ENCODE results near the gene APBB2. TPM values are rescaled to one million over a fixed set of nuclear protein-coding genes. Genes with fewer than 3 reads are reported as not detected.

The APBB2 gene
- total and polyA plus RNA-seq, 2 donors (not counting 1 experiment from before 2014, with no cell fraction given) = 4.4 to 15.8 TPM

DNA sequence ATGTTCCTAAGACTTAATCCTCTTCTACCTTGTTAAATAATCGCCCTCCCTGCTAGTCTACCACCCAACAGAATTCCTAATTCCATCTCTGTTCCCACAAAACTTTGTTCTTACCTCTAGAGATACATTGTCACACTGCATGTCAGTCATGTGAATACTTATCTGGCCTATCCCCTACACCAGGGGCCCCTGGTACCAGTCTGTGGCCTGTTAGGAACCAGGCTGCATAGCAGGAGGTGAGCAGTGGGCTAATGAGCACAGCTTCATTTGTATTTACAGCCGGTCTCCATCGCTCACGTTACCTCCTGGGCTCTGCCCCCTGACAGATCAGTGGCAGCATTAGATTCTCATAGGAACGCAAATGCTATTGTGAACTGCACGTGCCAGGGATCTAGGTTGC, 73.9 kb downstream of the APBB2 start:
- Mint-ChIP-seq H3K27me3 (peaks cover 3% of the 10 kb centered on the region), H3K9me3 (ENCODE audit: insufficient read depth) (no peaks in the 10 kb centered on the region), H3K27ac (no peak overlapping the region), H3K4me3 (no peak overlapping the region), H3K4me1 (no peaks in the 10 kb centered on the region)
- Histone ChIP-seq H3K27me3 (replicated peaks in 1 of 4; ENCODE audit: control extremely low read depth in 1 of 4, control insufficient read depth in 3 of 4, insufficient read depth in 4 of 4, low read length in 3 of 4) (no peaks in the 10 kb centered on the region), H3K4me3 (ENCODE audit: control extremely low read depth in 1 of 5, extremely low read depth in 1 of 5, insufficient read depth in 1 of 5, low read depth in 2 of 5, low read length in 4 of 5) (no peak overlapping the region), H2AFZ (ENCODE audit: insufficient read depth, low read depth, low read length, poor library complexity, severe bottlenecking) (no peak overlapping the region), H3K79me2 (ENCODE audit: control insufficient read depth, insufficient read depth, low read length) (no peaks in the 10 kb centered on the region), H3K27ac (ENCODE audit: low read length in 2 of 2) (no peak overlapping the region), H3K36me3 (replicated peaks in 1 of 2; ENCODE audit: control extremely low read depth in 1 of 2, control insufficient read depth in 1 of 2, extremely low read depth in 1 of 2, insufficient read depth in 2 of 2, low read length in 1 of 2) (no peaks in the 10 kb centered on the region), H3K4me1 (ENCODE audit: control insufficient read depth in 2 of 2, insufficient read depth in 2 of 2, low read length in 2 of 2) (no peaks in the 10 kb centered on the region), H3K9ac (ENCODE audit: low read length) (no peak overlapping the region), H3K4me2 (replicated peaks; ENCODE audit: low read depth, low read length, poor library complexity, severe bottlenecking) (no peak overlapping the region), H4K20me1 (ENCODE audit: control insufficient read depth, insufficient read depth, low read length, poor library complexity, severe bottlenecking) (no peaks in the 10 kb centered on the region), H3K9me3 (ENCODE audit: control extremely low read depth in 1 of 3, control insufficient read depth in 2 of 3, insufficient read depth in 1 of 3, low read length in 2 of 3) (no peaks in the 10 kb centered on the region)
- DNase-seq (no peak), ATAC-seq (ENCODE audit: low read depth) (no peak)
- intact Hi-C loops (cut with micrococcal nuclease) = no loop called here
- 93% methylated on average over 5 of the region's 6 CpGs for WGBS (ENCODE audit: insufficient coverage)
- TF ChIP-seq EZH2 (IDR thresholded peaks at IDR 0.05; ENCODE audit: borderline replicate concordance, insufficient read depth, low read depth, low read length, poor library complexity, severe bottlenecking) = no peak
- TF ChIP-seq, protein P1, sequence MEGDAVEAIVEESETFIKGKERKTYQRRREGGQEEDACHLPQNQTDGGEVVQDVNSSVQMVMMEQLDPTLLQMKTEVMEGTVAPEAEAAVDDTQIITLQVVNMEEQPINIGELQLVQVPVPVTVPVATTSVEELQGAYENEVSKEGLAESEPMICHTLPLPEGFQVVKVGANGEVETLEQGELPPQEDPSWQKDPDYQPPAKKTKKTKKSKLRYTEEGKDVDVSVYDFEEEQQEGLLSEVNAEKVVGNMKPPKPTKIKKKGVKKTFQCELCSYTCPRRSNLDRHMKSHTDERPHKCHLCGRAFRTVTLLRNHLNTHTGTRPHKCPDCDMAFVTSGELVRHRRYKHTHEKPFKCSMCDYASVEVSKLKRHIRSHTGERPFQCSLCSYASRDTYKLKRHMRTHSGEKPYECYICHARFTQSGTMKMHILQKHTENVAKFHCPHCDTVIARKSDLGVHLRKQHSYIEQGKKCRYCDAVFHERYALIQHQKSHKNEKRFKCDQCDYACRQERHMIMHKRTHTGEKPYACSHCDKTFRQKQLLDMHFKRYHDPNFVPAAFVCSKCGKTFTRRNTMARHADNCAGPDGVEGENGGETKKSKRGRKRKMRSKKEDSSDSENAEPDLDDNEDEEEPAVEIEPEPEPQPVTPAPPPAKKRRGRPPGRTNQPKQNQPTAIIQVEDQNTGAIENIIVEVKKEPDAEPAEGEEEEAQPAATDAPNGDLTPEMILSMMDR (IDR thresholded peaks at IDR 0.05) = no peak
- CTCF ChIA-PET = no interaction called here
- POLR2A ChIA-PET = no interaction called here

DNA sequence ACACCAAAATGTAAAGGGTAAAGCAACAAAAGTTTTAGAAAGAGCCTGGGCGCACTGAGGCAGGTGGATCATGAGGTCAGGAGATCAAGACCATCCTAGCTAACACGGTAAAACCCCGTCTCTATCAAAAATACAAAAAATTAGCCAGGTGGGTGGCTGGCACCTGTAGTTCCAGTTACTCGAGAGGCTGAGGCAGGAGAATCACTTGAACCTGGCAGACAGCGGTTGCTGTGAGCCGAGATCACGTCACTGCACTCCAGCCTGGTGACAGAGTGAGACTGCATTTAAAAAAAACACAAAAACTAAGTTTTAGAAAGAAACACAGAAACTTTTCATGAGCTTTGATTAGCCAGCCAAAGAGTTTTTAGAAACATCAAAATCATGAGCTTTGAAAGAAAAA, 76.5 kb downstream of the APBB2 start:
- no peak overlapping the region for H3K4me3 ChIP-seq (ENCODE audit: control extremely low read depth in 1 of 5, extremely low read depth in 1 of 5, insufficient read depth in 1 of 5, low read depth in 2 of 5, low read length in 4 of 5)
- WGBS (ENCODE audit: insufficient coverage) = 96% methylated on average over 6 of the region's 7 CpGs
- H3K4me2 ChIP-seq (replicated peaks; ENCODE audit: low read depth, low read length, poor library complexity, severe bottlenecking) = no peak overlapping the region
- H4K20me1 ChIP-seq (ENCODE audit: control insufficient read depth, insufficient read depth, low read length, poor library complexity, severe bottlenecking) = no peaks in the 10 kb centered on the region
- Mint-ChIP-seq H3K27me3 (peaks cover 3% of the 10 kb centered on the region), H3K4me3 (no peak overlapping the region), H3K27ac (no peak overlapping the region), H3K9me3 (ENCODE audit: insufficient read depth) (no peaks in the 10 kb centered on the region), H3K4me1 (no peaks in the 10 kb centered on the region)
- no peak for TF ChIP-seq EZH2 (IDR thresholded peaks at IDR 0.05; ENCODE audit: borderline replicate concordance, insufficient read depth, low read depth, low read length, poor library complexity, severe bottlenecking)
- TF ChIP-seq, protein P1 (IDR thresholded peaks at IDR 0.05) = no peak
- H2AFZ ChIP-seq (ENCODE audit: insufficient read depth, low read depth, low read length, poor library complexity, severe bottlenecking) = no peak overlapping the region
- no peaks in the 10 kb centered on the region for H3K36me3 ChIP-seq (replicated peaks in 1 of 2; ENCODE audit: control extremely low read depth in 1 of 2, control insufficient read depth in 1 of 2, extremely low read depth in 1 of 2, insufficient read depth in 2 of 2, low read length in 1 of 2)
- DNase-seq (no peak), ATAC-seq (ENCODE audit: low read depth) (no peak)
- intact Hi-C loops (cut with micrococcal nuclease) = no loop called here
- no peaks in the 10 kb centered on the region for H3K27me3 ChIP-seq (replicated peaks in 1 of 4; ENCODE audit: control extremely low read depth in 1 of 4, control insufficient read depth in 3 of 4, insufficient read depth in 4 of 4, low read length in 3 of 4)
- no peaks in the 10 kb centered on the region for H3K4me1 ChIP-seq (ENCODE audit: control insufficient read depth in 2 of 2, insufficient read depth in 2 of 2, low read length in 2 of 2)
- no peak overlapping the region for H3K9ac ChIP-seq (ENCODE audit: low read length)
- H3K79me2 ChIP-seq (ENCODE audit: control insufficient read depth, insufficient read depth, low read length) = no peaks in the 10 kb centered on the region
- ChIA-PET POLR2A (no interaction called here), CTCF (no interaction called here)
- H3K27ac ChIP-seq (ENCODE audit: low read length in 2 of 2) = no peak overlapping the region
- H3K9me3 ChIP-seq (ENCODE audit: control extremely low read depth in 1 of 3, control insufficient read depth in 2 of 3, insufficient read depth in 1 of 3, low read length in 2 of 3) = no peaks in the 10 kb centered on the region
